Activated CD4-positive, alpha-beta T cell treated with anti-CD3 and anti-CD28 coated beads for 1 hour (primary cell): ENCODE measurements around the gene MED16.

Source experiments
- DNase-seq: peaks from one replicate; pipeline ENCODE4 v3.0.0-alpha.2; 2020

The MED16 gene

DNA sequence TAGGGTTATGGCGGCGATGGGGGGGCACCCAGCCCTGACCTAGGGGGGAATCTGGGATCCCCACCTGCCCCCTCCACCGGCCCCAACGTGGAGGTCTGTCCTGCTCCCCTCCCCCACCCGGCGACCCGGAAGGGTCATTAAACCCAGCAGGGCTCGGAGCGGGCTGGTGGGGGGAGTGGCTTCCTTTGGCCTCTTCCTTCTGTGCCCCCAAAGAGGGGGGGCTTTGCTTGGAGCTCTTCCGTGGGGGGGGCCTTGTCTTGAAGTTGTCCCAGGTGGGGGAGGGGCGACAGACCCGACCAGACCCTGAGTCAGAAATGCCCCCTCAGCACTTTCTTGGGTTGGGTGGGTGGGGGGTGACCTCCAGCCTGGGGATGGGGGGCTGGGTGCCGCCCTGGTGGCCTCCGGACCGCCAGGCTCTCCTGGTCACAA, 34.4 kb upstream of the MED16 start:
- DNase-seq = no peak

DNA sequence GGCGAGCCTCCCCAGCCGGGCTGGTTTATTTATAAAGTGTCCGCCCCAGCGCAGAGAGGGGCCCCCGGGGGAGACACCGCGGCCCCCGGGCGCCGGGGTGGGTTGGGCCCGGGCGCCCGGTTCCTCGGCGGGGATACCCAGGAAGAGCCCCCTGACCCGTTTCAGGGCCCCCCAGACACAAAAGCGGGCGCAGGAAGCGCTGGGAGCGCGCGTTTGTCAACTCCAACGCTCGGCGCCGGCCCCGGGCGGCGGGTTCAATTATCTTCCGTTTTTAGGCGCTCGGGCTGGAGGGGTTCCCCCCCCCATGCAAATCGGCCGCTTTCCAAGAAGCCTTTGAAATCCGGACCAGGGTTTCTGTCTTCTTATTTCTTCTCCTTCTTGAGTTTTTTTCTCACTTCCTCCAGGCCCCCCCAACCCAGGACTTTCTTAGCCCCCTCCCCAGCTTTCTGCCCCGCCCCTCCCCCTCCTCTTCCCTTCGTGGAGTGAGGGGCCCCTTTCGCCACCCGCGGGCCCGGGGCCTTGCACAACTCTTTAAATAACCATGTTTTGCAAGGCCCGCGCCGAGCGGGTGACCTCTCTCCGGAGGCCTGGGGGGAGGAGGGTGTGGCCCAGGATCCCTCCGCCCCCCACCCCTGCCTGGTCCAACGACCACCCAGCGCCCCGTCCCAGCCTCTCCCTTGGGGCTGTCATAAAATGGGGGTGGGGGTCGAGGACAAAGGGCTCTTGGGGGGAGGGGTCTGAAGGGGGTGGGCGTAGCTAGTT, 33.8 kb upstream of the MED16 start:
- no peak for DNase-seq

DNA sequence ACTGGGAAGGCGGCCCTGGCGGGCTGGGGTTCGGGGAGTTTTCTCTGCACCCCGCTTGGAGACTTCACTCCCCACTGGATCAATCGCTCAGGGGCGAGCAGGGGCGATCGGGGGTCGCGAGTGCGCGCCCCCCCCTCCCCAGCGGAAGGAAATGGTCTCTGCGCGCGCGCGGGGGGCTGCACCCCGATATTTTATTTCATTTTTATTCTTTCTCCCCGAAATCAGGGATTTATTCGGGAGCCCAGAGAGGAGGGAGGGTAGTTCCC, 33.3 kb upstream of the MED16 start:
- DNase-seq = no peak

DNA sequence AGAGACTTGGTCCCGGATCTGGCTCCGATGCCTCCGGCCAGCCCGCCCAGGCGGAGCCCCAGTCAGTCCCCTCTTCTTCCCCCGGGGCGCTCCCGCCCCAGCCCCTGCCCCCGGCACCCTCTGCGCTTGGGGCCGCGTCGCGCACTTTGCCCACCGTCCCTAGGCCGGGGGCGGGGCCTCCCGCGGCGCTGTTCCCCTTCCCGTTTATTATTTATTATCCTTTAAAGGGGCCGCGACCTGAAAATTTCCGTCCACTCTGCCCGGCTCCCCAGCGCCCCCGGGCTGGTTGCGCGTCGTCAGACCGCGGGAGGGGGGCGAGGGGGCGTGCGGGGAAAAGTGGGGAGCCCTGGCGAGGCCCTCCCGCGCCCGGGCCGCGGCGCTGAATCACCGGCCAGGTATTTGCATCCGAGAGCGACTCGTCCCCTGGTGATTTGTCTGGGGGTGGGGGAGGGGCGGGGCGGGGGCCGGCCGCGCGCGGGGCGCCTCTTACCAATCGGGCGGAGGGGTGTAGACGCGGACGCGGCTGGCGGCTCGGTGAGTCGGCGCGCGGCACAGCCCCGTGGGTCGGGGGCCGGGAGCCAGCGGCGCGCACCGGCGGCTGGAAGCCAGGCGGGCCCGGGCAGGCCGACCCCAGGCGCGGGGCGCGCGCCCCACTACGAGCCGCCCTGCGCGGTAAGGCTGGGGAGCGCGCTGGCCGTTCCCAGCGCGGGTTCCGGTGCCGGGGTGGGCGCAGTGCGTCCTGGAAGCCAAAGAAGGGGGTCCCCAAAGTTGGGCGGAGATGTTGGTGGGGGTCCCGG, 32.7 kb upstream of the MED16 start, which contains the start of gene ARID3A:
Gene ARID3A (plus strand): TSS at position 510 of the 797 bp plus-strand sequence. CDS start 3,494 bp downstream, outside the sequence.
- peak; percentile 59 for DNase-seq

DNA sequence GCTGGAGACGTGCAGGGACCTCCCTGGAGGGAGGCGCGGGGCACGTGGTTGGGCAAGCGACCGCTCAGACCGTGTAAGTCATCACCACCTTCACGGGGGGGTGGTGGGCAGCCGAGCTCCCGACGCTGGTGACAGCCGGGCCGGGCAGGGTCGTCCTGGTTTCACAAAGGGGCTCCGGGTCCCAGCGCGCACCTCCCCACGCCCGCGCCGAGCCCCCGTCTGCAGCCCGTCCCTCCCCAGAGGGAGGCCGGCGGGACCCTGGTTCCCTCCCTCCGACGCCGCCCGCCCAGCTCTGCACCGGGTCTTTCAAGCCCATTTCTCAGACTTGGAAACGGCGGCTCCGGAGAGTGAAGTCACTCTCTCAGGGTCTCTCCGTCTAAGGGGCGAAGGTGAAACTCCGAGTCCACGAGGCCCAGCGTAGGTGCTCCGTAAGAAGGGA, 32.1 kb upstream of the MED16 start:
- no peak for DNase-seq

DNA sequence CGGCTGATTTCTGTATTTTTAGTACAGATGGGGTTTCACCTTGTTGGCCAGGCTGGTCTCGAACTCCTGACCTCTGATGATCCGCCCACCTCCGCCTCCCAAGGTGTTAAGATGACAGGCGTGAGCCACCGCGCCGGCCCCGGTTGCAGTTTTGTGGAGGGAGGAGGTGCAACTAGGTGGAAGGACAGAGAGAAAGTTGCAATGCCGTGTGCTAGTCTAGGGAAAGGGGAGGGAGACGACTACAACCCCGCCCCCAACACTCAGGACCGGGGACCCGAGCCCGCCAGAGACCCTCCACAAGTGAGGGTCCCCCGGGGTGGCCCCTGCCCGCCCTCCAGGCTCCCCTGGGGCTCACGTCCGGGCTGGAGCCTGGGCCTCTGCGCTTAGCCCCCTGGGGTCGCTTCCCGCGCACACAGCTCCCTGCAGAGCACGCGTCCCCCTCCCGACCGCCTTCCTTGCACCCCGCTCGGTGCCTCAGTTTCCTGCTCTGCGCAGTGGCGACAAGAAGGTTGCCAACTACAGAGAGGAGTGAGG, 31.6 kb upstream of the MED16 start:
- DNase-seq = no peak

DNA sequence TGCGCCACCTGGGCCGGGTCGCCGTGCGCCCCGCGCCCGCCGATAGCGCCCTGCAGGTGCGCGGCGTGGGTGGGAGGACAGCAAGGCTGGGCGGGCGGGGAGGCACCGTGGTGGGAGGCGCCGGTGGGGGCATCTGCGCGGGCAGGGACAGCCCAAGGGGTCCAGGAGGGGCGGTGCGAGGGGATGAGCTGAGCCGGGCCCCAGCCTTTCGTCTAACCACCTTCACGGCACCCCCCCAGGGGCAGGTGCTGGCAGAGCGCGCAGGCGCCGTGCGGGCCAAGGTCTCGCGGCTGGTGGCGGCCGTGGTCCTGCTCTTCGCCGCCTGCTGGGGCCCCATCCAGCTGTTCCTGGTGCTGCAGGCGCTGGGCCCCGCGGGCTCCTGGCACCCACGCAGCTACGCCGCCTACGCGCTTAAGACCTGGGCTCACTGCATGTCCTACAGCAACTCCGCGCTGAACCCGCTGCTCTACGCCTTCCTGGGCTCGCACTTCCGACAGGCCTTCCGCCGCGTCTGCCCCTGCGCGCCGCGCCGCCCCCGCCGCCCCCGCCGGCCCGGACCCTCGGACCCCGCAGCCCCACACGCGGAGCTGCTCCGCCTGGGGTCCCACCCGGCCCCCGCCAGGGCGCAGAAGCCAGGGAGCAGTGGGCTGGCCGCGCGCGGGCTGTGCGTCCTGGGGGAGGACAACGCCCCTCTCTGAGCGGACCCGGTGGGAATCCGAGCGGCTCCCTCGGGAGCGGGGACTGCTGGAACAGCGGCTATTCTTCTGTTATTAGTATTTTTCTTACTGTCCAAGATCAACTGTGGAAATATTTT, 27.3 kb upstream of the MED16 start:
- DNase-seq = peak; percentile 66

DNA sequence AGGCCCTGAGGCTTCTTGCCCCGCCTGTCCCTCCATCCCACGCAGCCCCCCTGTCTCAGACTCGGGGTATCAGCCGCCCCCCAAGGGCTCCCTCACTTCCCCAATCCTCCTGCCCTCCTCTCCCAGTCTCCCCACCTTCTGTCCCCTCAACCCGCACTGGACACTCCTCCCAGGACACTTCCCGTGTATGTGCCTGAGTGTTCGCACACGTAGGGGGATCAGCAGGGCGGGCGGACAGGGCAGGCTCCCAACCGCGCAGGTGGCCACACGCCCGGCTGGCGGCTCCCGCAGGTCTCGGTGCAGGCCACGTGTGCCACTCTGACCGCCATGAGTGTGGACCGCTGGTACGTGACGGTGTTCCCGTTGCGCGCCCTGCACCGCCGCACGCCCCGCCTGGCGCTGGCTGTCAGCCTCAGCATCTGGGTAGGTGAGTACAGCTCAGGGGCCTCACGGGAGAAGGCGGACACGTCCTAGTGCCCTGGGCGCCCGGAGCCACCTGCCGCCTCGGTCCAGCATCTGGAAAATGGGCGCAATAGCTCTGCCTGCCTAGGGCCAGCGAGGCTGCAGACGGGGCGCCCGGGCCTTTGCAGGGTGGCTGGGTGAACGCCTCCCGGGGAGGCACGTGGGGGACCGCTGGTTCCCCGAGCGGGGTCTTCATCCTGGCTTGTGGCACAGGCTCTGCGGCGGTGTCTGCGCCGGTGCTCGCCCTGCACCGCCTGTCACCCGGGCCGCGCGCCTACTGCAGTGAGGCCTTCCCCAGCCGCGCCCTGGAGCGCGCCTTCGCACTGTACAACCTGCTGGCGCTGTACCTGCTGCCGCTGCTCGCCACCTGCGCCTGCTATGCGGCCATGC, 26.4 kb upstream of the MED16 start:
- no peak for DNase-seq

DNA sequence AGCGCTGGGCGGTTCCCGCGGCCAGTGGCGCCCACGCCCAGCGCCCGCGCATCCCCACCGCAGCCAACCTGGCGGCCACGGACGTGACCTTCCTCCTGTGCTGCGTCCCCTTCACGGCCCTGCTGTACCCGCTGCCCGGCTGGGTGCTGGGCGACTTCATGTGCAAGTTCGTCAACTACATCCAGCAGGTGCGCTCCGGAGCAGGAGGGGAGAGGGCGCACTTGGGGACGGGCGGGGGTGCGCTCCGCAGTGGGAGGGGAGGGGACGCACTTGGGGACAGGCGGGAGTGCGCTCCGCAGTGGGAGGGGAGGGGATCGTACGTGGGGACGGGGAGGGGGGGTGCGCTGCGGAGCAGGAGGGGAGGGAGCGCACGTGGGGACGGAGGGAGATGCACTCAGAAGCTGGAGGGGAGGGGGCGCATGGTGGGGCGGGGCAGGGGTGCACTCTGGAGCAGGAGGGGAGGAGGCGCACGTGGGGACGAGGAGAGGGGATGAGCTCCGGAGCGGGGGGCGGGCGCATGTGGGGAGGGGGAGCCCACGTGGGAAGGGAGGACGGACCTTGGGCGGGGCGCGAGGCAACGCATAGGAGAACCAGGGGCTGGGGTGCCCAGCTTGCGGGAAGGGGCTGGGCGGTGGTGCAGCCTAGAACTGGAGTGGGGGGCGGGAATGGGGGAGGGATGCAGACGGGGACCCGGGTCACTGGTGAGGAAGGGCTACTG, 25.7 kb upstream of the MED16 start:
- DNase-seq = no peak

DNA sequence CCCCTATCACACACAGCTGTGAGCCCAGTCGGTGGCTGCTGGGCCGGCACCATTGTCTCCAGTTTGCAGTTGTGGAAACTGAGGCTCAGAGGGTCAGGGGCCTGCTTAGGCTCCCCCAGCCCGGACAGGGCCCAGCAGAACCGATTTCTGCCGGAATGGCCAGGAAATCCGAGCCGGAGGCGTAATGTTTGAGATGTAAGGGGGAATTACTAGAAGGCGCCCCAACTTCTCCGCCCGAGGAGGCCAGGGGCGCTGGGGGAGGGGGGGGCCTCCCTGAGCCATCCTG, 25.1 kb upstream of the MED16 start:
- no peak for DNase-seq

DNA sequence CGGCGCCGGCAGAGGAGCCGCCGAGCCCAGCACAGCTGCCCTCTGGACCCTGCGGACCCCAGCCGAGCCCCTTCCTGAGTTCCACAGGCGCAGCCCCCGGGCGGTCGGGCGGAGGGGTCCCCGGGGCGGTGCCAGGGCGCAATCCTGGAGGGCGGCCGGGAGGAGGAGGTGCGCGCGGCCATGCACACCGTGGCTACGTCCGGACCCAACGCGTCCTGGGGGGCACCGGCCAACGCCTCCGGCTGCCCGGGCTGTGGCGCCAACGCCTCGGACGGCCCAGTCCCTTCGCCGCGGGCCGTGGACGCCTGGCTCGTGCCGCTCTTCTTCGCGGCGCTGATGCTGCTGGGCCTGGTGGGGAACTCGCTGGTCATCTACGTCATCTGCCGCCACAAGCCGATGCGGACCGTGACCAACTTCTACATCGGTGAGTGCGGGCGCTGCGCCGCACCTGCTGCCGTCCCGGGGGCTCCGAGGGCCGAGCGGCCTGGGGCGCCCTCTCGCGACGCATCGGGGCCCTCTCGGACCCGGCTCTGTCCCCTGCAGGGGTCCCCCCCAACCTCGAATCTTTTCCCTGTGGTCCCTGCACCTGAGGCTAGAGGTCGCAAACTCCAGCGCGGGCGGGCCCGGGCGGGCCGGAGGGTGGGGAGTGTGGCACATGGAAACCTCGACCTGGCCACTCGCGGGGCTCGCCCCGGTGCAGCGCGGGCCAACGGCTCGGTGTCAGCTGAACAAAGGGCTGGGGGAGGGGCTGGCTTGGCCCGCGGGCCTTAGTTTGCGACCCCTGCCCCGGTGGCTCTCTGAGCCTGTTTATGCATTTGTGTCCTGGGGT, 24.6 kb upstream of the MED16 start, which contains the start of gene KISS1R:
Gene KISS1R (plus strand): TSS at position 11 of the 829 bp plus-strand sequence. CDS start 170 bp downstream, at position 181.
- peak; percentile 42 for DNase-seq

DNA sequence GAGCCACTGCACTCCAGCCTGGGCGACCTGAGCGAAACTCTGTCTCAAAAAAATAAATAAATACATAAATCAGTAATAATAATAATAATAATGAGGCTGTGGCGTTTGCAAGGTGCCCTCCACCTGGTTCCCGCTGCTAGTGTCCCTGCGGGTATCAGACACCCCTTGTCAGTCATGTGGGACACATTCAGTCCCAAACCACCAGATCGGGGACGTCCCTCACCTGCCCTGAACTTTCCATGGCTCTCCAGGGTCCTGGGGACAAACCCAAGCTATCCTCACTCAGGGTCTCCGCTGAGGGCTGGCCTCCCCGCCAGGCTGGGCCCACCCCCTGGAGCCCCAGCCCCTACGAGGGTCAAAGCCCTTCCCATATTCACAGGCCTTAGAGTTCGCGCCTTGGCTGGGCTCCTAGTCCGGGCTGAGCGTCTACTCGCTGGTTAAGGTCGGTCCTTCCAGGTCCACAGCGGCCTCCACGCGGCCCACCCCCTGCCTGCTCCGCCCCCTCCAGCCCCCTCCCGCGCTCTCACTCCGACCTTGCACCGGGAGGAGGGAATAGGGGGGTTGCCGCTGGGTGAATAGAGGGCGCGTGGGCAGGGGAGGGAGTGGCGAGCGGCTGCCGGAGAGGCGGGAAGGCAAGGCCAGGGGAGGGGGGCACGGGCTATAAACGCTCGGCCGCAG, 23.8 kb upstream of the MED16 start:
- no peak for DNase-seq

DNA sequence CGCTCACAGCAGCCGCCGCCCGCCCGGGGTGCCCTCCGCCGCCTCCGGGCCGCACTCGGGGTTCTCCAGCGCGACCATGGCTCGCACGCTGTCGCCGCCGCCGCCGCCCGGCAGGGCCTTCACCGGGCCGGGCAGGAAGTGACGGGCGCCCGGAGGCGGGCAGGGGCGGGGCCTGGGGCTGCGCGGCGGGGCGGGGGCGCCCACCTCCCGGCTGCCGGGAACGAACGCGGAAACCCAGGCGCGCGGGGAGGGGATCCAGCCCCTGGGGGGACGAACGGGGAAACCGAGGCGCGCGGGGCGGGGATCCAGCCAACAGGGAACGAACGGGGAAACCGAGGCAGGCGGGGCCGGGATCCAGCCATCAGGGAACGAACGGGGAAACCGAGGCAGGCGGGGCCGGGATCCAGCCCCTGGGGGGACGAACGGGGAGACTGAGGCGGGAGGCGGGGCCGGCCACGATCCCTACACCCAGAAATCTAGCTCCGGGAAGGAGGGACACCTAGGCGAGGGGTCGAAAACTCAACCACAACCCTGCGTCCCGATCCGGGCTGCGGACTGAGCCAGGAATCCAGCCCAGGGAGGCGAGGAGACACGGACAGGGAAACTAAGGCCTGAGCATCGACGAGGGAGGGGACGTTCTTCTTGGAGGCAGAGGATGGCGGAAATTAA, 20.2 kb upstream of the MED16 start, which contains the start of gene R3HDM4:
Gene R3HDM4 (minus strand): TSS at position 140 of the 669 bp plus-strand sequence. CDS start 62 bp downstream, at position 78.
- DNase-seq = peak; percentile 74

DNA sequence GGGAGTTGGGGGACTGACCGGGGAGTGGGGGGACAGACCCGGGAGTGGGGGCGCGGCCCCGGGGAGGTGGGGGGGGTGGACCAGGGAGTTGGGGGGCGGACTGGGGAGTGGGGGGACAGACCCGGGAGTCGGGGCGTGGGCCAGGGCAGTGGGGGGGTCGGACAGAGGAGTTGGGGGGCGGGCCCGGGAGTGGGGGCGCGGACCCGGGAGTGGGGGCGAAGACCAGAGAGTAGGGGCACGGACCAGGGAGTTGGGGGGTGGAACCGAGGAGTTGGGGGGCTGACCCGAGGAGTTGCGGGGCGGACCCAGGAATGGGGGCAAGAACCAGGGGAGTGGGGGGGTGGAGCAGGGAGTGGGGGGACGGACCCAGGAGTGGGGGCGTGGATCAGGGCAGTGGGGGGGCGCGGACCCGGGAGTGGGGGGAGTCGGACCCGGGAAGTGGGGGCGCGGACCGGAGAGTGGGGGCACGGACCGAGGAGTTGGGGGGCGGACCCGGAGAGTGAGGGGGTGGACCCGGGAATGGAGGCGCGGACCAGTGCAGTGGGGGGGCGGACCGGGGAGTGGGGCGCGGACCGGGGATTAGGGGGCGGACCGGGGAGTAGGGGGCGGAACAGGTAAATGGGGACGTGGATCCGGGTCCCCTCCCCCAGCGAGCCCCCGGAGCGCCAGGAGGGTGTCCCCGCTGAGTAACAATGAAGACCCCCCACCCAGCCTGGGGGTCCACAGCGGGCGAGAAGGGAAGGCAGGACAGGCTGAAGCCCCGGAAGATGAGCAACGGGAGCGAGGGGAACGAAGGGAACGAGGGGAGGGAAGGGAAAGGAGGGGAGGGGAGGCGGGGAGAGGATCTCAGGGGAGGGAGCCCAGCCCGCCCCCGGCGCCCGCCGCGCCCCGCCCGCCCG, 19.4 kb upstream of the MED16 start:
- DNase-seq = peak; percentile 39

DNA sequence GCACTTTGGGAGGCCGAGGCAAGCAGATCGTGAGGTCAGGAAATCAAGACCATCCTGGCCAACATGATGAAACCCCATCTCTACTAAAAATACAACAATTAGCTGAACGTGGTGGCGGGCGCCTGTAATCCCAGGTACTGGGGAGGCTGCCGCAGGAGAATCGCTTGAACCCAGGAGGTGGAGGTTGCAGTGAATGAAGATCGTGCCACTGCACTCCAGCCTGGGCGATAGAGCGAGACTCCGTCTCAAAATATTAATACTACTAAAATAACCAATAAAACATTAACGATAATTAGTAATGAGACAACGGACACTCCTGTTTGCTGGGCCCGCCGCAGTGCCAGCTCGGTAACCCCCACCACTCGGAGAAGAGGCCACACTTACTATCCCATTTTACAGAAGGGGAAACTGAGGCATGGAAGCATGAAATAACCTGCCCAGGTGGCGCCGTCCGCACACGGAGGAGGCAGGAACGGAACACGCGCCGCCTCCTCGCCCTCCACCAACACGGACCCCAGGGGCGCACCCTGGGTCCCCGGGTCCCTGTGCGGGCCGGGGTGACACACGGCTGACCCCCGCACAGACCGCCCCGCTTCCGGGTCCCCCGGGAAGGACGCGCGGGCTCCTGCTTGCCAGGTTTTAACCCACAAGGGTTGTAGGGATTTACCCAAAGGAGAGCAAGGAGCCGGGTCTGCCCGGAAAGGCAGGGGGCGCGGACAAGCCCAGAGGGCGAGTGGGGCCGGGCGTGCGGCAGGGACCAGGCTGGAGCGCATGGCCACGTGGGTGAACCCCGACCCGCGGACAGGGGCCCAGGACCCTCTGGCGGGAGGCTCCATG, 18.4 kb upstream of the MED16 start:
- DNase-seq = no peak

DNA sequence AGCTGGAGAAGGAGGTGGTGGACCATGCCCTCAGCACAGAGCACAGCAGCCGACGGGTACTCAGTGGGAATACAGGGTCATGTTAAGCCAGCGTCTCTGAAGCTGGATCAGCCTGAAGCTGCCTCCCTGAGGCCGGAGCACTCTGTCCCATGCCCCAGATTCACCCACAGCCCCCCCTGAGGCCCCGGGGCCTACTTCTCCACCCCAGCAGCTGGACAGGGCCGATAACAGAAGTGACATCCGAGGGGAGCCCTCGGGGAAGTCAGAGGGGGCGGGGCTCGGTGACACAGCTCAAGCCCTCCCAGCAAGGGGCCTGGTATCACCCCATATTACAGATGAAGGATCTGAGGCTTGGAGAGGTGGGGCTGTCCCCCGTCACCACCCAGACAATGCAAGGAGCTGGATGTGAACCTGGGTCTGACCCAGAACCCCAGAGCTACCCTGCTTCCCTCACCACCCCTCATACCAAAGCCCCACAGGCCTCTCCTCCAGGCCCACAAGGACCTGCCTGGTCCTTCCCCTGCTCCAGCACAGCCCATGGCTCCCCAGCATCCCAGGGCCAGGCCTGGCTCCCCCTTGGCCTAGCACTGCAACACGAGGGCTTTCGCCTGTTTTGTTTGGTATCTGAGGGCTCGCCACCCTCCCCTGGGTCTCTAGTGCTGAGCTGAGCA, 14.3 kb upstream of the MED16 start:
- no peak for DNase-seq

DNA sequence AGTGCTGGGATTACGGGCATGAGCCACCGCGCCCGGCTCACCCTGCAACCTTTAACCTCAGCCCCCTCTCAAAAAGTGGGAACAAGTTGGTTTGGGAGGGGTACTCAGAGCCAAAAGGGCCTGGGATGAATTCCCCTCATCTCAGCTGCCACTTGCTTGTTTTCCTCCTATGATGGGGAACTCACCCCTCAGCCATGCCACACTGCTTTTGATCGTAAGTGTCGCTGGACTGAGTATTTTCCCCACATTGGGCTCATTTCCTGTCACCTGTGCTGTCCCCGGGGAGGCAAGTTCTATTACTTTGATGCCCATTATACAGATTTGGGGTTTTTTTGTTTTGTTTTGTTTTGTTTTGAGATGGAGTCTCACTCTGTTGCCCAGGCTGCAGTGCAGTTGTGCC, 13.5 kb upstream of the MED16 start:
- DNase-seq = no peak
